K562 (cell line): Measurements from ENCODE around the gene AKT3. TPM values are rescaled to one million over a fixed set of nuclear protein-coding genes. Genes with fewer than 3 reads are reported as not detected.

Experiments
- ATAC-seq: fragments of 200-7000 bp; cut with Tn5 transposase; 3 replicates; pipeline ENCODE4 v1.9.1; 2020; ENCODE audit warnings: moderate library complexity
- BruUV-seq: library from RNA; stranded (reverse); fragments of 400-500 nt; replicated peaks from 2 replicates; lab custom pipeline; 2021; lab: Mats Ljungman, UMichigan
- CTCF ChIA-PET: fragments of 300-600 bp; formaldehyde crosslinking; extraction: SDS; loops from one replicate; lab custom pipeline; 2021; ENCODE audit warnings: low intra/inter-chr PET ratio; lab: Yijun Ruan, JAX
- POLR2A ChIA-PET: fragments of 300-600, 350-650 bp; sonication (Branson Sonifier 250); formaldehyde crosslinking; extraction: SDS; loops from one replicate; lab custom pipeline; 2021; ENCODE audit warnings: antibody characterized with exemption, inconsistent platforms; lab: Yijun Ruan, JAX
- DNase-seq, 4 experiments: peaks; one replicate each; pipeline versions ENCODE4 v3.0.0 to v3.0.0-alpha.2; 2011 to 2018; ENCODE audit warnings: low spot score in 3 of 4, mixed read lengths in 3 of 4; ENCODE audit errors: extremely low read depth in 1 of 4
- FAIRE-seq: peaks from 2 replicates; lab custom pipeline; 2011; peaks lifted over from hg19 to GRCh38; lab: Jason Lieb, UNC
- H2AFZ ChIP-seq: 2 replicates; pipeline ENCODE4 v1.6.0; 2011; ENCODE audit warnings: low read depth, low read length, control low read depth, inconsistent platforms
- H3K27ac ChIP-seq: fragments of 200-600 bp; 3 replicates; pipeline ENCODE4 v1.8.0; 2011; ENCODE audit warnings: low read depth, mild to moderate bottlenecking, control low read depth, inconsistent platforms, low read length, moderate library complexity, mixed read lengths; ENCODE audit errors: extremely low read depth
- H3K27me3 ChIP-seq, 2 experiments: fragments of 300-600 bp in 1 of 2; 2 replicates in 1 of 2; 3 replicates in 1 of 2; pipeline versions ENCODE4 v1.6.0 to v1.8.0; 2011; ENCODE audit warnings: inconsistent platforms in 2 of 2, low read length in 2 of 2, mild to moderate bottlenecking in 1 of 2, mixed read lengths in 1 of 2, moderate library complexity in 1 of 2; ENCODE audit not compliant: control insufficient read depth in 2 of 2, insufficient read depth in 2 of 2
- H3K36me3 ChIP-seq: fragments of 300-600 bp; 3 replicates; pipeline ENCODE4 v1.8.0; 2011; ENCODE audit warnings: mild to moderate bottlenecking, low read length, inconsistent platforms; ENCODE audit not compliant: control insufficient read depth, insufficient read depth
- H3K4me1 ChIP-seq, 2 experiments: fragments of 200-600 bp in 1 of 2; replicated peaks in 1 of 2; 2 replicates in 1 of 2; 3 replicates in 1 of 2; pipeline versions ENCODE4 v1.5.1 to v1.8.0; 2011; ENCODE audit warnings: inconsistent platforms in 2 of 2, low read length in 2 of 2, mild to moderate bottlenecking in 1 of 2, mixed read lengths in 1 of 2, moderate library complexity in 1 of 2; ENCODE audit not compliant: control insufficient read depth in 2 of 2, insufficient read depth in 2 of 2
- H3K4me2 ChIP-seq: 2 replicates; pipeline ENCODE4 v1.6.1; 2011; ENCODE audit warnings: low read length, control low read depth, inconsistent platforms, mixed read lengths; ENCODE audit not compliant: insufficient read depth
- H3K4me3 ChIP-seq: fragments of 200-600 bp; sonication (generic), shearing (Covaris generic); 2 replicates; pipeline ENCODE4 v1.5.1; 2016; ENCODE audit warnings: control low read depth, inconsistent platforms
- H3K79me2 ChIP-seq: fragments of 200-600 bp; 3 replicates; pipeline ENCODE4 v1.8.0; 2011; ENCODE audit warnings: low read length, inconsistent platforms; ENCODE audit not compliant: control insufficient read depth, insufficient read depth
- H3K9ac ChIP-seq, 2 experiments: 2 replicates each; pipeline versions ENCODE4 v1.6.0 to v1.6.1; 2011; ENCODE audit warnings: low read depth in 2 of 2, low read length in 2 of 2, control low read depth in 1 of 2, inconsistent platforms in 1 of 2, mild to moderate bottlenecking in 1 of 2, mixed read lengths in 1 of 2; ENCODE audit not compliant: insufficient read depth in 1 of 2
- H3K9me1 ChIP-seq: one replicate; pipeline ENCODE4 v1.6.0; 2011; ENCODE audit warnings: inconsistent platforms, mild to moderate bottlenecking, low read length, moderate library complexity; ENCODE audit not compliant: control insufficient read depth, insufficient read depth
- H3K9me3 ChIP-seq: replicated peaks from 2 replicates; pipeline ENCODE4 v1.5.1; 2011; ENCODE audit warnings: low read depth, low read length, inconsistent platforms; ENCODE audit not compliant: control insufficient read depth, insufficient read depth
- H4K20me1 ChIP-seq: replicated peaks from 2 replicates; pipeline ENCODE4 v1.6.1; 2011; ENCODE audit warnings: low read length, inconsistent platforms, mixed read lengths; ENCODE audit not compliant: control insufficient read depth, insufficient read depth
- E2F1 ChIP-seq: sonication (generic); formaldehyde crosslinking; IDR thresholded peaks from 2 replicates; pipeline ENCODE4 v1.8.1; 2023; ENCODE audit warnings: mild to moderate bottlenecking, missing genetic modification reagents, moderate library complexity
- FOXK1 ChIP-seq: sonication (generic); formaldehyde crosslinking; IDR thresholded peaks from 2 replicates; pipeline ENCODE4 v1.8.0; 2022; ENCODE audit warnings: missing genetic modification reagents, mild to moderate bottlenecking, borderline replicate concordance
- FOXK2 ChIP-seq, 2 experiments: fragments of 450-650 bp; IDR thresholded peaks in 1 of 2; conservative IDR thresholded peaks in 1 of 2; 2 replicates each; pipeline ENCODE4 v1.6.1; 2016; ENCODE audit warnings: low read depth in 2 of 2, mild to moderate bottlenecking in 1 of 2
- RFX1 ChIP-seq: fragments of 450-650 bp; IDR thresholded peaks from 2 replicates; pipeline ENCODE4 v1.6.1; 2016; ENCODE audit warnings: mild to moderate bottlenecking, moderate library complexity
- TARDBP ChIP-seq: fragments of 450-650 bp; IDR thresholded peaks from 2 replicates; pipeline ENCODE4 v1.6.1; 2016
- THAP12 ChIP-seq: fragments of 250-450 bp; sonication (Bioruptor Pico); IDR thresholded peaks from 2 replicates; pipeline ENCODE4 v1.9.0; 2021; ENCODE audit warnings: mild to moderate bottlenecking, inconsistent platforms
- ZNF217 ChIP-seq: sonication (generic); formaldehyde crosslinking; IDR thresholded peaks from 2 replicates; pipeline ENCODE4 v1.8.0; 2022; ENCODE audit warnings: mild to moderate bottlenecking, missing genetic modification reagents
- ZNF436 ChIP-seq: fragments of 250-450, 450-650 bp; sonication (Bioruptor Pico); formaldehyde crosslinking; IDR thresholded peaks from 2 replicates; pipeline ENCODE4 v1.7.0; 2020; ENCODE audit warnings: mild to moderate bottlenecking
- WGBS: fragments of 100-300 bp; shearing (Covaris generic); methylation state at CpG from one replicate; pipeline ENCODE4 v1.1.6; 2016; ENCODE audit warnings: low coverage, mixed read lengths; ENCODE audit not compliant: insufficient coverage; ENCODE audit errors: missing lambda C conversion rate; 5-methylcytosine and 5-hydroxymethylcytosine counted together
- in situ Hi-C: fragments of 300-500 bp; cut with MboI; formaldehyde crosslinking; loops from 4 replicates; pipeline ENCODE4 v1.15.0; 2018; ENCODE audit warnings: inconsistent platforms, mixed read lengths
- intact Hi-C: fragments of 100-400 bp; cut with micrococcal nuclease; formaldehyde crosslinking; loops from 2 replicates; pipeline ENCODE4 v1.14.2; 2022
- polyA plus RNA-seq, 8 experiments: library from polyadenylated mRNA; depleted of rRNA in 4 of 8; stranded (reverse) in 5 of 8; unstranded in 3 of 8; fragments of >200 nt; fragmentation: Nextera tagmentation in 2 of 8; fragmentation: Illumina TruSeq in 1 of 8; extraction: Ambion mirVana in 2 of 8; extraction: Trizol in 1 of 8; gene quantifications; 2 replicates each; pipeline versions ENCODE4 v1.2.1 to v1.2.3, GENCODE V29; 2011 to 2014; ENCODE audit warnings: inconsistent platforms in 1 of 8, missing spikeins in 1 of 8
- total RNA-seq, 7 experiments: library from RNA; depleted of rRNA in 6 of 7; stranded (reverse); fragments of >200 nt in 6 of 7; fragmentation: Illumina TruSeq in 2 of 7; extraction: Trizol in 2 of 7; gene quantifications; 2 replicates each; pipeline versions ENCODE4 v1.2.1 to v1.2.3, GENCODE V29; 2011 to 2021; ENCODE audit warnings: low replicate concordance in 1 of 7

The AKT3 gene
- total and polyA plus RNA-seq, 9 of the 15 experiments (the other 6 are each of a cell fraction or from before 2014, with no cell fraction given), result 0.04 to 0.54 (median 0.18) TPM; not detected in 1

- FAIRE-seq (no peak), DNase-seq (no peak), ATAC-seq (no peak)
- Histone ChIP-seq H3K27ac (no peak overlapping the region), H3K27me3 (no peaks in the 10 kb centered on the region; a peak in 1 of 5 replicates), H3K9me3 (no peaks in the 10 kb centered on the region), H3K36me3 (no peaks in the 10 kb centered on the region), H3K9ac (no peak overlapping the region), H3K4me1 (peaks cover 0 to 13% of the 10 kb centered on the region in 2 experiments; a peak in 1 of 5 replicates), H3K79me2 (no peaks in the 10 kb centered on the region), H4K20me1 (no peaks in the 10 kb centered on the region), H3K4me3 (no peak overlapping the region), H3K9me1 (no peaks in the 10 kb centered on the region), H3K4me2 (no peak overlapping the region), H2AFZ (no peak overlapping the region)
- POLR2A ChIA-PET, result interaction anchor here (0.8 kb wide), 1 partner anchor 157 kb away, joined by 3 read pairs; no protein-coding TSS in a partner anchor
- no TSS peak for BruUV-seq
- CTCF ChIA-PET, result no interaction called here
- in situ Hi-C loops, result loop anchor here (25.0 kb wide), 1 partner anchor 763 kb away; no protein-coding TSS in a partner anchor
- intact Hi-C loops, result no loop called here
- WGBS, result 27% methylated on average over 4 of the region's 4 CpGs
- TF ChIP-seq ZNF436 (CRISPR knock-in tag) (no peak), TARDBP (no peak)
Measured at GRCh38 chr1:243499248-243499647, 350.8 kb downstream of the AKT3 start.

GRCh38 chr1:243497939-243498681 is 351.9 kb downstream of the AKT3 start:
- Histone ChIP-seq H3K4me3 (no peak overlapping the region), H3K27me3 (no peaks in the 10 kb centered on the region; a peak in 1 of 5 replicates), H2AFZ (no peak overlapping the region), H3K79me2 (no peaks in the 10 kb centered on the region), H3K9me3 (no peaks in the 10 kb centered on the region), H3K9ac (0 out of 4 replicates have a peak overlapping the region, but pooled peaks of 1 of the 2 experiments have one; percentile 14), H3K9me1 (no peaks in the 10 kb centered on the region), H4K20me1 (no peaks in the 10 kb centered on the region), H3K27ac (no peak overlapping the region), H3K4me1 (peaks cover 0 to 13% of the 10 kb centered on the region in 2 experiments; a peak in 1 of 5 replicates), H3K36me3 (no peaks in the 10 kb centered on the region), H3K4me2 (no peak overlapping the region)
- in situ Hi-C loops (loop anchor here (25.0 kb wide), 1 partner anchor 764 kb away; no protein-coding TSS in a partner anchor), intact Hi-C loops (no loop called here)
- ChIA-PET POLR2A (no interaction called here), CTCF (no interaction called here)
- WGBS, result 37% methylated on average over 10 of the region's 10 CpGs
- FAIRE-seq (no peak), ATAC-seq (no peak), DNase-seq (no peak)
- no TSS peak for BruUV-seq
- TF ChIP-seq RFX1, result no peak
- TF ChIP-seq E2F1 (CRISPR knock-in tag), result no peak
- no peak for TF ChIP-seq THAP12
- TF ChIP-seq FOXK1 (CRISPR knock-in tag), result no peak
- TF ChIP-seq FOXK2 (conservative IDR thresholded peaks at IDR 0.05 in 1 of 2, IDR thresholded peaks at IDR 0.05 in 1 of 2; ENCODE audit: low read depth in 2 of 2), result no peak
- no peak for TF ChIP-seq ZNF217 (CRISPR knock-in tag)
